ENCODE measurements around the gene ZNF550.
A peak's percentile ranks its signal among the peaks of the same experiment; 100 is the strongest.
"Not testable (repeated sequence)": the region's sequence is repeated elsewhere in the genome, so short reads cannot be mapped to it uniquely, and the experiment has no call there.

The ZNF550 gene

GRCh38 chr19:57527136-57527881, 32.4 kb downstream of the ZNF550 start, which contains the start of gene ZNF549:
ZNF549 (plus strand) TSS chr19:57527356; CDS start chr19:57527574, 218 bp downstream.
- DNase-seq (ENCODE audit: low read depth), result peak; percentile 79

GRCh38 chr19:57518021-57518420, 41.6 kb downstream of the ZNF550 start:
- not testable (repeated sequence) for DNase-seq (ENCODE audit: low read depth)

GRCh38 chr19:57515255-57515654, 44.4 kb downstream of the ZNF550 start:
- DNase-seq (ENCODE audit: low read depth), result no peak

- no peak for DNase-seq (ENCODE audit: low read depth)
These were observed 46.8 kb downstream of the ZNF550 start for GRCh38 chr19:57512845-57513244.

GRCh38 chr19:57511484-57511883, 48.2 kb downstream of the ZNF550 start:
- no peak for DNase-seq (ENCODE audit: low read depth)

GRCh38 chr19:57506163-57506562, 53.5 kb downstream of the ZNF550 start:
- no peak for DNase-seq (ENCODE audit: low read depth)

GRCh38 chr19:57500400-57500799, 59.3 kb downstream of the ZNF550 start:
- DNase-seq (ENCODE audit: low read depth), result not testable (repeated sequence)

GRCh38 chr19:57499680-57500395, 59.8 kb downstream of the ZNF550 start, which contains the start of gene ZNF773:
ZNF773 (plus strand) TSS chr19:57499938; CDS start chr19:57500081, 143 bp downstream.
- DNase-seq (ENCODE audit: low read depth), result peak; percentile 95

GRCh38 chr19:57499332-57499679, 60.4 kb downstream of the ZNF550 start:
- not testable (repeated sequence) for DNase-seq (ENCODE audit: low read depth)

- DNase-seq (ENCODE audit: low read depth), result not testable (repeated sequence)
These were observed 71.4 kb downstream of the ZNF550 start for GRCh38 chr19:57488299-57488644.

- DNase-seq (ENCODE audit: low read depth), result peak; percentile 93
These were observed 72.0 kb downstream of the ZNF550 start, which contains the start of gene ZNF419 for GRCh38 chr19:57487477-57488298. ZNF419 (plus strand) TSS chr19:57487750; CDS start chr19:57487951, 201 bp downstream.
